NCI-H2196 treated with DMSO at 0.1 percent for 48 hours (cell line): Measurements from ENCODE around the gene FAM163B.
"Not testable (repeated sequence)": the region's sequence is repeated elsewhere in the genome, so short reads cannot be mapped to it uniquely, and the experiment has no call there.

Experiments
- DNase-seq: peaks from one replicate; lab custom pipeline; 2025; ENCODE audit not compliant: unreplicated experiment; lab: John Stamatoyannopoulos, UW

The FAM163B gene

DNA sequence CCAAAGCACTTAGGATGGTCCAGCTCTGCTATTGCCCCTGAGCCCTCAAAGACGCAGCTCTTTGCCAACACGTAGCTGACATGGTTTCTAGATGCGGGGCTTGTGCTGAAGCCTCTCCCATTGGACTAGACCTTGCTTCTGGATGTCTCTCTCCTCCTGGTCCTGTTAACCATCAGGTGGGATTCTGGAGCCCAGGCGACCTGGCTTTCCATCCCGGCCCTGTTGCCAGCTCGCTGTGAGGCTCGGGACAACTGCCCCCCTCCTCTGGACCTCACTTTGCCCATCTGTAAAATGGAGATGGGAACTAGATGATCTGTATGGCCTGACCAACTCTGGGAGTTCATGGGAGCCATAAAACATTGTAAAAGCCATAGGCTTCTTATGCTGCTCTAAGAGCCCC, 31.0 kb upstream of the FAM163B start:
- DNase-seq: no peak

DNA sequence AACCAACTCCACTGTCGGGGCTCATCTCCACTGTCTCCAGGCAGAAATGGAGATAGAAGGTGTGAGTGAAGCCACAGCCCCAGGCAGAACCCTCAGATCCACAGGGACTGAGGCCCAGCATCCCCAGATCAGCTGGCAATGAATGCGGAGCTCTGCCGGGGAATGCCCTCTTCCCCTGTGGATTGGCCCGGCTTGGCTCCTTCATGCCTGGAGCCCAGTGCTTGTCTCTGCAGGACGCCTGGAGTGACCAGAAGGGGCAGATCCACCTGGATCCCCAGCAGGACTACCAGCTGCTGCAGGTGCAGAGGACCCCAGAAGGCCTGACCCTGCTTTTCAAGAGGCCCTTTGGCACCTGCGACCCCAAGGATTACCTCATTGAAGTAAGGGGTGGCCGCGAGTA, 30.4 kb upstream of the FAM163B start:
- no peak for DNase-seq

DNA sequence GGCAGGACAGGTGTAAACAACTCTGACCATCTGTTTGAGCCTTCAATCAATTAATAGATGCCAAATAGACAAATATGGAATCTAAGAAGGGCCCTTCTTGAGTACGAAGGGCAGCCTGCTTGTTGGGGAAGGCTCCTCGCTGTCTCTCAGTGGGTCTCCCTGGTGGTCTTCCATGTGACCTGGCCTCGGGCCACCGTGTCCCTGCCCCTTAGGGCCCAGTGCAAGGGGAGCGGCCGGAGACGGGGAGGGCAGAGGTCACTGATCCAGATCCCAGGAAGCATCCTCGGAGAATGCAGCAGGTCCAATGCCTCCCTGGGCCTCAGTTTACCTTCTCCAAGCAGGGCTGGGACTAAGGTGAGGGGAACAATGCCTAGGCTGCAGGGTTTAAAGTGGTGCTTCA, 29.5 kb upstream of the FAM163B start:
- DNase-seq: no peak

DNA sequence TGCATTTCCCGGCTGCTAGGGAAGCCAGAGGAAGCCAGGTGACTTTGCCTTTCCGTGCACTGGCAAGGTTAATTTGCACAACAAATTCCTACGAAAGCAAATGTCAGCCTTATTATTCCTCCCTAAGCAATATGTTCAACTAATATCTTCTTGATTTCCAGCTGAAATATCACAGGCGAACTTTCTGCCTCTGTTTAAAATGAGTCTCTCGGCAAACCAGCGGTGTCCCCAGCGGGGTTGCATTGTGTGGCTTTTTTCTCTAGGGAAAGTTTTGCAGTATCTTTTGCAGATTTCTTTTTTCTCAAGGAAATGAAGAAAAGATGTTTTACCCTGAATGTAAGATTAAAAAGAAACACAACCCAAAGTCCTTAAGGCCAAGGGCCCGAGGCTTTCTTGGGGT, 28.9 kb upstream of the FAM163B start:
- DNase-seq: no peak

DNA sequence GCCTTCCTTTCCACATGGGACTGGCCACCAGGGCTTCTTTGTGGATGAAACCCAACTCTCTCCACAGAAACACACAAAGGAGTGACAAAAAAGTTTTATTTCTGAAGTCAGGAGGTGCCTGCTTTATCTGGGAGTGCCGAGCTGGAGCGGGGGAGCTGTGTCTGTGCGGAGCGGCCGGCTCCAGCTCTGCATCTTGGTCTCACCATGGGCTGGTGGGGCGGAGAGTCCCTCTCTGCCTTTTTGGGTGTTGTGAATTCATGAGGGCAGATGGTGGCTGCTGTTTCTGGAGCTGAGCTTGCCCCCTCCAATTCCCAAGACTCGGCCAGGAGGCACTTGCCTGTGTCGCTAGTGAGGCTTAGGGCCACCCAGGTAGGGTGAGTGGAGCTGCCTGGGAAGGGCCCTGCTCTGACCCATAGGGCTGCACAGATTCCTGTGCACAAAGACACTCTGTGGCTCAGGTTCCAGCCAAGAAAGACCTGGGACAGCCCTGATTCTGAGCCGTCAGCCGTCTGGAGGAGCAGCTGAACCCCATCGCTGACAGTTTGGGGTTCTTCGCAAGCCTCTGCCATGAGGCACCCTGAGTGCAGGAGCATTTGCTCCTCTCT, 28.4 kb upstream of the FAM163B start:
- DNase-seq: no peak

DNA sequence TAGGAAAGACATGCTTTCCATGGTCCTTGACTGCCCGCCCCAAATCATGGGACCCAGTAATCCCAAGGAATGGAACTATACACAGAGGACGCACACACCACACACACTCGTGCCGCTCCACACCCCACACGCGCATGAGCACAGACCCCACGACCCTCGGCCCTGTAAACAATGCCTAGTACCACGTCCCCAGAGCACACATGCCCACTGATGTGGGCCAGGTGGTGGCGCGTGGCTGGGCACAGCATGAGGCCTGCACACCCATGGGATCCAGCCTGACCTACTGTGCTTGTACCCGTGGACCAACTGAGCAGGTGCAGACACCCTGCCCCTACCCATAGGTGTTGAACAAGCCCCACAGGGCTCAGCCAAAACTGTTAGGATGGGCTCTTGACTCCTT, 27.7 kb upstream of the FAM163B start:
- DNase-seq: no peak

DNA sequence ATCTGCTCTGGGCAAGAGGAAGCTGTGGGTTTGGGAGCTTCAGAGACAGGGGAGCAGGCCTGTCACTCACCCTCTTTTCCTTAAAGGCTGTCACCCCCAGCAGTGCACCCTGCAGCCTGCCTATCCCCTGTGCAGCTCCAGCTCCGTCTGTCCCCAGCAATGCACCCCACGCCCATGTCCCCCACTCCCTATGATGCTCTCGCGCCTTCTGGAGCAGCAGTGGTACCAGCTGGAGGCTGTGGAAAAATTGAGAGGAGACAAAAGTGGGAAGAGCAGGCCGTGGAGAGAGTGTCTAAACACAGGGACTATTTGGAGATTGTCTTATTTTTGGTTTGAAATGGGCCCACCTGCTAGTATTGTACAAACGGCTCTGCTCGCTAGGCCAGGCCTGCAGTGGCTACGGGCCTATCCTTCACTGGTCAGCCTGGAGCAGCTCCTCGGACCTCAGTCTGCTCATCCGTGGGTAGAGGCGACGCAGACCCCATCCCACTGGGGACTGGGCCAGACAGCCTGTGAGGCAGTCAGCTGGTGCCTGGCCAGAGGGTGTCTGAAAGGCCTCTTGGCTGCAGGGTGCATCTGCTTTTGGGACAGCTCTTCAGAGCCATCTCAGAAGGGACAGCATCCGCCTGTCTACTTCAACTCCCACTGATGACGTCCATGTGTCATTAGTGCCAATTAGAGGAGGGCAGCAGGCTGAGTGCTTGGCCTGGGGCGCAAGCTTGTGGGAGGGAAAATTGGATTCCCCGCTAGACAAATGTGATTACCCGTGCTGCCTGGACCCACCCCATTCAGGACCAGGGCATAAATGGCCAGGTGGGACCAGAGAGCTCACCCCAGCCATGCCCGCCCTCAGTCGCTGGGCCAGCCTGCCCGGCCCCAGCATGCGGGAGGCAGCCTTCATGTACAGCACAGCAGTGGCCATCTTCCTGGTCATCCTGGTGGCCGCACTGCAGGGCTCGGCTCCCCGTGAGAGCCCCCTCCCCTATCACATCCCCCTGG, 26.6 kb upstream of the FAM163B start, which contains the start of gene DBH:
Gene DBH (plus strand): TSS at position 831 of the 999 bp plus-strand sequence. CDS start 9 bp downstream, at position 840.
- DNase-seq: no peak

DNA sequence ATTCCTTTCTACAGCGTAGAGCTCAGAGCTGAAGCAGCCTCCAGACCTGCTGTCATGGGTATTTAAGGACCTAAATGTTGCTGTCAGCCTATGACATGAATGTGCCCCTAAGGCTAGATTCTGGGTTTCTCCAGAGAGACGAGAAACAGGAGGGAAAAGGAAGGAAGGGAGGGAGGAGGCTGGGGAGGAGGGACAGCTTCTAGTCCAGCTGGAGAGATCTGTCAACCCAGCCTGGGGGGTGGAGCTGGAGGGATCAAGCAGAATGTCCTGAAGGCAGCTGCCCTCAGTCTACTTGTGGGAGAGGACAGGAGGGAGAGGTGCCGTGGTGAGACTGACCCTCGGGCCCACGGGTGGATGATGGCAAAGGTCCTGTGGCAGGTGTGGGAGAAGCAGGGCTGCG, 25.9 kb upstream of the FAM163B start:
- no peak for DNase-seq

DNA sequence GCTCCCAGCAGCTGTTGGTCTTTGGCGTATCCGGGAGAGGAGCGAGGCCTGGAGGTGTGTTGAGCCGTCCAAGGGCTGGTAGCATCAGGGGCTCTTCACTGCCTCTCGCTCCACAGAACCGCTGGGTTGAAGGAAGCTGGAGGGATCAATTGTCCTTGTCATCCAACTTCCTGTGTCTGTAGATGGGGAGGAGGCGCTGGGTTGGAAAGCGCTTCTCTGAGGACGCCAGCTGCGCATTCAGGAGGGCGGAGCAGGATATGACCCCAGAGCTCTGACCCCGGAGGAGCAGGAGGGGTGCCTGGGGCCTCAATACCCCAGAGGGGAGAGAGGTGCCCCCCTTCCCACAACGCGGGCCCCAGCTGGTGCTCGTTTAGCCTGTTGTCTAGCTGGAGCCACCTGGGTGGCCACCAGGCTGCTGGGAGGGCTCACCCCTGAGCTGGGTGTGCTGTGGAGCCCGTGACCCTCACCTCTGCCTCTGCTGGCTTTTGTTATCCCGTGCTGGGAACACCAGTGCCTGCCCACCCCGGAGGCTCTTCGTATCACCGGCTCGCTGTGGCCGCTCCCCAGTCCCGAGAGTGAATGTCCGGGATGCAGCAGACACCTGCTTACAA, 25.0 kb upstream of the FAM163B start:
- DNase-seq: peak; percentile 63

DNA sequence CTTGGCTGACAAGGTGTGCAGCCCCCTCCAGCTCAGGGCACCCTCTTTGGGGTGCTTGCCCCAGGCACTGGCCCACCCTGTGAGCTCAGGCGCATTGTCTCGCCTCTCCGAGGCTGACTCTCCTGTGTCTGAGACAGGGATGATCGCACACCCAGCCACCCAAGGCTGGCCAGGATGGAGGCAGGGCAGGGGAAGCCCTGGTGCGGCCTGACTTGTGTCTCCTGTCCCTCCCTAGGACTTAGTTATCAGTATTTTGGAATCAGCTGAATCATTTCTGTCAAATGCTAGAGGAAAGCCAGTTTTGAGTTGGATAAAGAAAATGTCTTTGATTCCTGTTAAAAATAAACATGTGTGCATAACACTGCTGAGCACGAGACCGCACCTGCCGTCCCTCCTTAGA, 24.5 kb upstream of the FAM163B start:
- no peak for DNase-seq

DNA sequence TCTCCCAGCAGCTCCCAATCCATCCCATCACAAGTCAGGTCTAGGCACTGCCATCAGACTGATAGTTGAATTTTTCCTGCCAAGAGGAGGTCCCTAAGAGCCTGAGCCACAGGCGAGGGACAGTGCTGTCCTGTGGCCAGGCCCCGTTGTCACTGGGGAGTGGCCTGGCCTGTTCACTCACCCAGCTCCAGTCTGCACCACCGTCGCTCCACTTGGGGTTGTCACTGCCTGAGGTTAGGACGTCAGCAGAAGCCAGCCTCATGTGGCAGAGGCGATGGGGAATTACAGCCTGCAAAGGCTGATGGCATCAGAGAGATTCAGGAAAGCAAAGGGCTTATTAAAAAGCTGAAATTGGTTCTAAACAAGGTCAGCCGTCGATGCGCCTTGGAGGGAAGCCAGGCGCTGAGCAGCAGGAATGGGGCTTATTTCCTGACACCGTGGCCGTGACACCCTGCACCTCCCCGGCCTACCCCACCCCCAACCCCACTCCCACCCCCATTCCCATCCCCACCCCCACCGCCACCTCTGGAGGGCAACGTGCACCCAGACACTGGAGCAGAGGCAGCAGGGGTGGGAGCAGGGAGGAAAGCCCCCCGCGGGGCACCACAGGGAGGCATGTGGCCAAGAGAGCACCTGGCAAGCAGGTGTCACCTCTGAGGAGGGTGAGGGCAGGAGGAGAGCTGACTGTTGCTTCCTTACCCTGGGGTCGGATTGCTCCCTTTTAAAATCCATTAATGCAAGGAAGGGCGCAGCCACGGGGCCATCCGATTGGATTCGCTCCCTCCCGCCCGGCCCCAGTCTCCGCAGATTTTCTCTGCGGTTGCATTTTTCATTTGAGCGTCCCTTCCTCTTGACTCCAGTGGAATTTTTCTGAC, 23.9 kb upstream of the FAM163B start:
- peak; percentile 56 for DNase-seq

DNA sequence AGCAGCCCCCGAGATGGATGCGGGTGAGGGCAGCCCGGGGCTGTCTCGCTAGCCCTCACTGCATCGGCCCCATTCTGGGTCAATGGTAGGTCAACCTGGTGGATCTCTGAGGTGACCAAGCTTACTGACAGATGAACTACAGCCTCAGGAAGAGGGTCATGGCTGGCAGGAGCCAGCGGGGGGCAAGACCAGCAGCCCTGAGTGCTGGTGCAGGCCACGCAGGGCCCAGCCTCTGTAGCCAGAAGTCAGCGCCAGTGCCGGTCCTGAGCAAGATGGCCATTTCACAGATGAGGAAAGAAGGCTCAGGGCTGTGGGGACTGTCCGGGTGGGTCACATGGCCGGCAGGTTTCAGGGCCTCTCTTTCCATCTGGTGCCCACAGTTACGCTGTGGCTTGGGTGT, 21.9 kb upstream of the FAM163B start:
- DNase-seq: no peak

DNA sequence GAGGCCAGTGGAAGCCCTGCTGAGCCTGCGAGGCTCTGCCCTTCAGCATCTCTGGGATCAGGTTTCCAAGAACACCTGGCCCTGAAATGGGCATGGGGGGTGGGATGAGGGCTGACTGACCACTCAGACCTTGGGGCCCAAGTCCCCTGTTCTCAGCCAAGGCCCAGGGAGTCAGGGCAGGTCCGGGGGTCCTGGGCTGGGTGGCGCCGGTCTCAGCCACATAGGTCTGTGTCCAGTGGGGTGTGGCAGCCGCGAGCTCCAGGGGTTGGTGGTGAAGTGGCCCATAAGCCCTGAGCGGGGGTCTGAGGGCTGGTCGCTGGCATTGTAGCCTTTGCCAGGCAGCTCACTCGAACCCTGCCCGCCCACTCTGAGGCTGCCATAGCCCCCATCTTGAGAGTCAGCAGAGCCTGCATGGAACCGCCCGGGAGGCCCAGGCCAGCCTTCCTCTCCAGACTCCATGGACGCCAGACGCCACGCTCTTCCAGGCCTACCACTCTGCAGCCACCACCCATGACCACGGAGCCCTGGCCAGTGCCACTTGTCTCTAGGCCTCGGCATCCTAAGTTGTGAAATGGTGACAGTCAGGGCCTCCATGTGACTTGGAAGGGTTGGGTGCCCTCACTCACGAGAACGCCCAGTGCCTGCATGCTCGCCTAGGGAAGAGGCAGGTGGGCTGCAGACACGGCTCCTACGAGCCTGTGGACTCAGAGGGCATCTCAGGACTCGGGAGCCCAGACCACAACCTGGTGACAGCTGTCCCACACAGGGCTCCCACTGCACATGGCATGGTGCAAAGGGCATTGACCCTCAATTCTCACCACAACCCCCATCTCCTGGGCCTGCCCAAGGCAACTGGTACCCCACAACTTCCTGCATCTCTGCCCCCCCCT, 20.3 kb upstream of the FAM163B start:
- no peak for DNase-seq

DNA sequence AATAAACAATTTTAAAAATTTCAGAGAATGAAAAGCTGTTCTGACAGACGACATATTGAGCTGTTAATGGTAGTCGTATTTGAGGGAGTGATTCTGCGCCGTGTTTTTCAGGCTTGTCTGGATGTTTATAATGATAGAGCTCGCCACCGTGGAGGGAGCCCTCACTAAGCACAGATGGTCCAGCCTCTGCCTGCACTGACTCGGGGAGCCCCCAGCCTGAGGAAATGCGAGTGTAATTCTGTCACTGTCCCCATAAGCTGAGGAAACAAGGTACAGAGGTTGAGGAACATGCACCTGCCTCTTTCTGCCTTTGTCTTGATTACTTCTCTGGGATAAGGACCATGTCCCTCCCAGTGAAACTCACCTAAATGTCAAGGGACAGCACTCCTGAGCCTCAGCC, 19.6 kb upstream of the FAM163B start:
- no peak for DNase-seq

DNA sequence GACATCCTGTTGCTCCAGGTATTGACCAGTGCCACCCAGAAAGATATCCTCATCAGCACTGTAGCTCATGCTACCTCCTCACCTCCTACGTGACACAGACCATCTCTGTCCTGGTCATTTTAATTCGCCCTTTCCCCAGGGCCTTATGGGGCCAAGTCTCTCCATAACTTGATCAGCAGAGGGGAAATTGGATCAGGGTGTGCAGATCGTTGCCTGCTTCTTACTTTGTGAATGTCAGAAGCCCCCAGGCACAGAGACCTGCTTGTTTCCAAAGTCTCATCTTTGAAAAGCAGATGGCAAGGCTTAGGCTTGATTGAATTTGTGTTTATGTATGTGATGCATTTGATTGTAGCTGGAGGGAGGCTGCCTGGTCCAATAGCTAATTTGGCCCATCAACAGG, 18.2 kb upstream of the FAM163B start:
- DNase-seq: no peak

DNA sequence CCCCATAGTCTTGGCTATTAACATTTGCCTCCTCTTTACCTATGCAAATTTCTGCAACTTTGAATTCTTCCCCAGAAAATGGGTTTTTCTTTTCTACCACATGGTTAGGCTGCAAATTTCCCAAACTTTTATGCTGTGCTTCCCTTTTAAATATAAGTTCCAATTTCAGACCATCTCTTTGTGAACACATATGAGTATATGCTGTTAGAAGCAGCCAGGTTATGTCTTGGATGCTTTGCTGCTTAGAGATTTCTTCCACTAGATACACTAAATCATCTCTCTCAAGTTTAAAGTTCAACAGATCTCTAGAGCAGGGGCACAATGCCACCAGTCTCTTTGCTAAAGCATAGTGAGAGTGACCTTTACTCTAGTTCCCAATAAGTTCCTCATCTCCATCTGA, 16.8 kb upstream of the FAM163B start:
- not testable (repeated sequence) for DNase-seq

DNA sequence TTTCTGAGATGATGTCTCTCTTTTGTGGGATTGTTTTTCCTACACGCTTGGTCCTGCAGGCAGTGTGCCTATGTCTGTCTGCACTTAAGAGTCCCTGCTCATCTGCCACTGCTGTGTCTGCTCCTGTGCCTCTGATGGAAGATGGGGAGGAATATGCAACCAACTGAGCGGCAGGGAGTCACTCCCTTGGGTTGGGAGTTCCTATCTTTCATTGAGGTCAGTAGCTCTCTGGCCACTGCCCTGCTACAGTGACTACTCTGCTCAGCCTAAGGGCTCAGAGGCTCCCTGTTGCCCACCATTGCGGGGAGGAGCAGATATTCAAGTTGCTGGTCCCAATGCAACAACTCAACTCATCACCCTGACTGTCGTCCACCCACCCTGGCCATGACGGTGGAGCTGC, 13.4 kb upstream of the FAM163B start:
- DNase-seq: no peak

DNA sequence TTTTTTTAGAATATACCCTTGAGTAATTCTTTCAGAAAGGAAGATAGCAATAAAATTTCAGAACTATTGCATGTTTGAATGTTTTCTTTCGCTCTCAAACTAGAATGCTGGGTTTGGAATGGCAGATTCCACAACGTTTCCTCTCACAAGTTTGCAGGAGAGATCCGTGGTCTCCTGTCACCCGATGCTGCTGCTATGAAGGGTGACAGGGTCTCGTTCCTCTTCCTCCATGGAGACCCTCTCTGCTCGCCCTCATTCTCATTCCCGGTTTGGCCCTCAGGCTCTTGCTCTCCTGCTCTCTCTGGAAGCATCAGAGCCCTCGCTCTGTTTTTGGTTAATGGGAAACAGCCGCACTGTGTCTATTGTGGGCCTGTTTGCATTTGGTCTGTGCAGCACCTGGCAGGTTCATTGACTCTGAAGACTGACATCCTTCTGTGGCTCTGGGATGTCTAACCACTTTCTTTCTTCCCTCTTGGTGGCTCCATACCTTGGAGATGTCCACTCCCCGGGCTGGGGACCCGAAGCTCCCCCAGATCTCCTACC, 12.6 kb upstream of the FAM163B start:
- DNase-seq: no peak

DNA sequence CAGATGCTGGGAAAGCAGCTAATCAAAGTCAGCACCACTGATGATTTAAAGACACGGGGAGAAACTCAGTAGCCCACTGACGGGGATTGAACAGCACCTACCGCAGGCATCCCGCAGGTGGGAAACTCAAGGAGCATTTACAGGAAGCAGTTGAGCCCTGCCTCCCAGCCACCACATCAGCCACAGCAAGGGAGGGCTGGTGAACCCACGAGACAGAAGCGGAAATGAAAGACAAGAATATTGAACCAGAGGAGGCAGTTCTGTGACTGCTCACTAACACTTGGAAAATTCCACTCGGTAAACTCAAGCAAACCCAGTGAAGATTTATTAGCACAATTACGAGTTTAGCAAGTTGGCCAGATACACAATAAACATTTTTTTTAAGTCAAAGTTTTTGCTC, 10.6 kb upstream of the FAM163B start:
- no peak for DNase-seq

DNA sequence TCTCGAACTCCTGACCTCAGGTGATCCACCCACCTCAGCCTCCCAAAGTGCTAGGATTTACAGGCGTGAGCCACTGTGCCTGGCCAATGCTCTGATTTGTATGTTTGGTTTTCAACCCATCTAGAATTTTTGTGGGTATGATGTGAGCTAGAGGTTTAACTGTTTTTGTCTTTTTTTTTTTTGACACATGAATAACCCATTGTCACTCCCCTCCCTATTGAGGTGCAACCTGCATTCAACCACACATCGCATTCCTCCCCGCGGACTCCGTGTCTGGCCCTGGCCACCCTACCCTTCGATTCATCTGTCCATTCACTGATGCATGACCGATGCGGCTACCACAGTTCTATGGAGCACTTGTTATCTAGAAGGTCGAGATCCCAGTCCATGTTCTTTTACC, 9.5 kb upstream of the FAM163B start:
- no peak for DNase-seq
